Activated T-helper 1 cell treated with anti-CD3 and anti-CD28 coated beads, Interleukin-2, amount 50 U/mL, for 16 hours (primary cell): ENCODE data around the gene ADARB1.

Source experiments
- DNase-seq, 2 donors: peaks; one replicate each; pipeline ENCODE4 v3.0.0-alpha.2; 2020; ENCODE audit warnings: low read depth in 1 of 2, low spot score in 1 of 2

The ADARB1 gene

GRCh38 chr21:45091550-45092322 is 17.4 kb downstream of the ADARB1 start:
- no peak for DNase-seq

- no peak for DNase-seq
These were observed 18.7 kb downstream of the ADARB1 start for GRCh38 chr21:45093035-45093532.

- DNase-seq = no peak
These were observed 20.0 kb downstream of the ADARB1 start for GRCh38 chr21:45094412-45094811.

- no peak for DNase-seq
These were observed 21.1 kb downstream of the ADARB1 start for GRCh38 chr21:45095505-45095904.

GRCh38 chr21:45096217-45096616 is 21.8 kb downstream of the ADARB1 start:
- no peak for DNase-seq

GRCh38 chr21:45097827-45098387 is 23.5 kb downstream of the ADARB1 start:
- no peak for DNase-seq

- DNase-seq = no peak
These were observed 24.5 kb downstream of the ADARB1 start for GRCh38 chr21:45098867-45099266.

GRCh38 chr21:45099571-45099970 is 25.2 kb downstream of the ADARB1 start:
- DNase-seq = no peak

- DNase-seq = no peak
These were observed 26.5 kb downstream of the ADARB1 start for GRCh38 chr21:45100866-45101265.

GRCh38 chr21:45102391-45102932 is 28.1 kb downstream of the ADARB1 start:
- DNase-seq = no peak

GRCh38 chr21:45103971-45104520 is 29.7 kb downstream of the ADARB1 start:
- no peak for DNase-seq

GRCh38 chr21:45104560-45104959 is 30.2 kb downstream of the ADARB1 start:
- no peak for DNase-seq

- DNase-seq = no peak
These were observed 31.6 kb downstream of the ADARB1 start for GRCh38 chr21:45105906-45106485.

GRCh38 chr21:45108034-45108790 is 33.8 kb downstream of the ADARB1 start:
- no peak for DNase-seq

GRCh38 chr21:45108808-45109781 is 34.7 kb downstream of the ADARB1 start:
- no peak for DNase-seq

- DNase-seq = no peak
These were observed 35.6 kb downstream of the ADARB1 start for GRCh38 chr21:45109831-45110492.

GRCh38 chr21:45110873-45111624 is 36.7 kb downstream of the ADARB1 start:
- no peak for DNase-seq

GRCh38 chr21:45111703-45112102 is 37.3 kb downstream of the ADARB1 start:
- no peak for DNase-seq

- DNase-seq = no peak
These were observed 38.0 kb downstream of the ADARB1 start for GRCh38 chr21:45112371-45112770.
